A549 (cell line): ENCODE measurements around the gene ATF3. TPM values are rescaled to one million over a fixed set of nuclear protein-coding genes. Genes with fewer than 3 reads are reported as not detected.

Source experiments
- ATAC-seq, 2 experiments: fragments of 200-7000 bp in 1 of 2; fragments of >200 bp in 1 of 2; cut with Nextera tagmentation in 1 of 2; cut with Tn5 transposase in 1 of 2; 3 replicates each; pipeline versions ENCODE4 v1.8.0 to v1.9.1; 2018 to 2020; ENCODE audit warnings: mild to moderate bottlenecking in 1 of 2, moderate library complexity in 1 of 2
- CTCF ChIA-PET: fragments of 300-600 bp; sonication (Branson Sonifier 250); formaldehyde crosslinking; extraction: SDS; loops from one replicate; lab custom pipeline; 2021; ENCODE audit warnings: antibody characterized with exemption, inconsistent platforms; lab: Yijun Ruan, JAX
- POLR2A ChIA-PET: fragments of 350-600 bp; formaldehyde crosslinking; extraction: SDS; loops from one replicate; lab custom pipeline; 2021; ENCODE audit warnings: antibody characterized with exemption, inconsistent platforms; lab: Yijun Ruan, JAX
- DNase-seq, 2 experiments: peaks; one replicate each; pipeline versions ENCODE4 v3.0.0 to v3.0.0-alpha.2; 2011 to 2016; ENCODE audit warnings: low read depth in 1 of 2, low spot score in 1 of 2
- FAIRE-seq: peaks from 2 replicates; lab custom pipeline; 2011; peaks lifted over from hg19 to GRCh38; lab: Jason Lieb, UNC
- H3K27ac ChIP-seq, 2 experiments: fragments of >200 bp; sonication (Bioruptor Twin); formaldehyde crosslinking; 3 replicates each; pipeline ENCODE4 v1.5.1; 2016 to 2017
- H3K4me1 ChIP-seq: fragments of >200 bp; sonication (Bioruptor Twin); formaldehyde crosslinking; 3 replicates; pipeline ENCODE4 v1.6.1; 2016
- H3K4me2 ChIP-seq: fragments of >200 bp; sonication (Bioruptor Twin); formaldehyde crosslinking; 3 replicates; pipeline ENCODE4 v1.6.1; 2016
- H3K4me3 ChIP-seq: fragments of >200 bp; sonication (Bioruptor Twin); formaldehyde crosslinking; 3 replicates; pipeline ENCODE4 v1.5.1; 2016
- H3K9me3 ChIP-seq: fragments of >200 bp; sonication (Bioruptor Twin); formaldehyde crosslinking; 3 replicates; pipeline ENCODE4 v1.6.1; 2016
- CBX2 ChIP-seq: fragments of 200-600 bp; sonication (generic); IDR thresholded peaks from 2 replicates; pipeline ENCODE4 v1.6.1; 2016; ENCODE audit warnings: low read depth, mild to moderate bottlenecking, borderline replicate concordance
- CBX8 ChIP-seq: fragments of 200-600 bp; sonication (generic); IDR thresholded peaks from 2 replicates; pipeline ENCODE4 v1.6.1; 2016
- EHF ChIP-seq: fragments of 250-450 bp; sonication (Bioruptor Pico); IDR thresholded peaks from 2 replicates; pipeline ENCODE4 v1.5.0; 2020; ENCODE audit warnings: mild to moderate bottlenecking
- FOSL2 ChIP-seq, 2 experiments: fragments of 450-650 bp in 1 of 2; fragments of >200 bp in 1 of 2; sonication (Bioruptor Twin) in 1 of 2; formaldehyde crosslinking; IDR thresholded peaks; 2 replicates each; pipeline versions ENCODE4 v1.5.0 to v1.6.1; 2016 to 2020; ENCODE audit warnings: mild to moderate bottlenecking in 1 of 2, moderate library complexity in 1 of 2
- JUNB ChIP-seq: fragments of >200 bp; sonication (Bioruptor Twin); formaldehyde crosslinking; IDR thresholded peaks from 2 replicates; pipeline ENCODE4 v1.6.1; 2016
- NFE2L2 ChIP-seq: fragments of 150-350 bp; conservative IDR thresholded peaks from 2 replicates; pipeline ENCODE4 v1.6.1; 2014; ENCODE audit warnings: low read length
- NR3C1 ChIP-seq: fragments of >200 bp; sonication (Bioruptor Twin); formaldehyde crosslinking; IDR thresholded peaks from 3 replicates; pipeline ENCODE4 v1.6.1; 2017
- RAD21 ChIP-seq, 2 experiments: fragments of >200 bp in 1 of 2; sonication (Bioruptor Twin) in 1 of 2; formaldehyde crosslinking in 1 of 2; IDR thresholded peaks in 1 of 2; conservative IDR thresholded peaks in 1 of 2; 2 replicates in 1 of 2; 3 replicates in 1 of 2; pipeline ENCODE4 v1.6.1; 2012 to 2018; ENCODE audit warnings: inconsistent platforms in 1 of 2
- RARB ChIP-seq: fragments of 250-450 bp; sonication (Bioruptor Pico); IDR thresholded peaks from 2 replicates; pipeline ENCODE4 v1.8.0; 2021; ENCODE audit warnings: mild to moderate bottlenecking, moderate library complexity
- RFX5 ChIP-seq: fragments of 450-650 bp; IDR thresholded peaks from 2 replicates; pipeline ENCODE4 v1.7.1; 2014; ENCODE audit warnings: antibody characterized with exemption, mild to moderate bottlenecking, moderate library complexity
- SMC3 ChIP-seq: fragments of >200 bp; sonication (Bioruptor Twin); formaldehyde crosslinking; IDR thresholded peaks from 3 replicates; pipeline ENCODE4 v1.6.1; 2018; ENCODE audit warnings: inconsistent platforms
- ZC3H11A ChIP-seq: fragments of 450-650 bp; IDR thresholded peaks from 2 replicates; pipeline ENCODE4 v1.6.1; 2014; ENCODE audit warnings: antibody characterized with exemption, mild to moderate bottlenecking
- WGBS: methylation state at CpG from one replicate; pipeline ENCODE4 v1.1.6; 2017; ENCODE audit errors: missing lambda C conversion rate; 5-methylcytosine and 5-hydroxymethylcytosine counted together
- polyA plus RNA-seq, 4 experiments: library from polyadenylated mRNA; depleted of rRNA in 3 of 4; stranded (reverse); fragments of >200 nt; fragmentation: RNase III in 1 of 4; extraction: RNeasy Plus Mini Kit Qiagen cat#74134 plus additional on column Dnase treatment in 1 of 4; gene quantifications; 2 replicates in 3 of 4; 3 replicates in 1 of 4; pipeline ENCODE4 v1.2.3, GENCODE V29; 2011 to 2017
- TF ChIP-seq, protein P1 (sequence below): fragments of 150-350 bp; IDR thresholded peaks from 2 replicates; pipeline ENCODE4 v1.6.1; 2014; ENCODE audit warnings: low read depth, mild to moderate bottlenecking, low read length
- TF ChIP-seq, protein P2 (sequence below): fragments of 250-450 bp; sonication (Bioruptor Pico); IDR thresholded peaks from 2 replicates; pipeline ENCODE4 v1.5.0; 2021; ENCODE audit warnings: mild to moderate bottlenecking, moderate library complexity, borderline replicate concordance
- TF ChIP-seq, protein P3 (sequence below): fragments of 450-650 bp; IDR thresholded peaks from 2 replicates; pipeline ENCODE4 v1.6.1; 2014; ENCODE audit warnings: antibody characterized with exemption
- TF ChIP-seq, protein P4 (sequence below): IDR thresholded peaks from 2 replicates; pipeline ENCODE4 v1.6.1; 2012; ENCODE audit warnings: low read depth, borderline replicate concordance
- TF ChIP-seq, protein P5 (sequence below): fragments of 250-450 bp; sonication (Bioruptor Pico); IDR thresholded peaks from 2 replicates; pipeline ENCODE4 v1.5.0; 2020; ENCODE audit warnings: low read depth, mild to moderate bottlenecking, moderate library complexity
- TF ChIP-seq, protein P6 (sequence below): fragments of 200-600 bp; sonication (generic); IDR thresholded peaks from 2 replicates; pipeline ENCODE4 v1.6.1; 2016; ENCODE audit warnings: antibody characterized with exemption, mild to moderate bottlenecking, moderate library complexity

ATF3 gene
- polyA plus RNA-seq, 2 of the 4 experiments (the other 2 are of a cell fraction), result 4.4 to 62.9 TPM

DNA sequence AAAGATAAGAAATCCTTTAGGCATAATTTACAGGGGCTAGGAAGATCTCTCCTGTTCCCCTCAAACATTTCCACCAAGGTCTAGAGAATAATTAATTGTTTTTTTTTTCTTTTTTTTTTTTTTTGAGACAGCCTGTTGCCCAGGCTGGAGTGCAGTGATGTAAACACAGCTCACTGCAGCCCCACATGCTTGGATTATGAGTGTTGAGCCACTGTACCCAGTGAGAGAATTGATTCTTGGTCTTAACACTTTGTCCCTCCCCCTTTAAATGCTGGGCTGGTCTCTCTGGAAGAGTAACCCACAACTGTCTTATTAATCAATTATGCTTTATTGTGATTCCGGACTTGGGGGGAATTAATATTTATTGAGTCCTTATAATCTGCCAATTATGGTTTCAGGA is 33.4 kb downstream of the ATF3 start (continued):
- TF ChIP-seq, protein P1, sequence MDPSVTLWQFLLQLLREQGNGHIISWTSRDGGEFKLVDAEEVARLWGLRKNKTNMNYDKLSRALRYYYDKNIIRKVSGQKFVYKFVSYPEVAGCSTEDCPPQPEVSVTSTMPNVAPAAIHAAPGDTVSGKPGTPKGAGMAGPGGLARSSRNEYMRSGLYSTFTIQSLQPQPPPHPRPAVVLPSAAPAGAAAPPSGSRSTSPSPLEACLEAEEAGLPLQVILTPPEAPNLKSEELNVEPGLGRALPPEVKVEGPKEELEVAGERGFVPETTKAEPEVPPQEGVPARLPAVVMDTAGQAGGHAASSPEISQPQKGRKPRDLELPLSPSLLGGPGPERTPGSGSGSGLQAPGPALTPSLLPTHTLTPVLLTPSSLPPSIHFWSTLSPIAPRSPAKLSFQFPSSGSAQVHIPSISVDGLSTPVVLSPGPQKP, result no peak
- TF ChIP-seq SMC3, result no peak
- TF ChIP-seq, all 56 proteins: peak for 0

DNA sequence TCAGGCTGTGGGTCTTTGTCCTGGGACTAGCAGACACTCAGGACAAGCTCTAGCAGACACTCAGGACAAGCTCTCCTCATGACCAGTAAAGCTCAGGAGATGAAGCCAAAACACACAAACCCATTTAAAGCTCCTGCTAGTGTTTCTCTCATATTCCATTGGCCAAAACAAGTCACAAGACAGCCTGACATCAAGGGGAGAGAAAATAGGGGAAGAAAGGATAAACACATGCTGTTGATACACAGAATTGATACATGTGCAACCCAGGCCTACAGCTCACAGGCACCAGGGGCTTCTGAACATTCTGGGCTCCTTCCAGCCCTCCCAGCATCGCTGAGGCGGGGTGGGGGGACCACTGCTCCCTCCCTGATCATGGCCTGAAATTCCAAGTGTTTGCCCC is 35.3 kb downstream of the ATF3 start:
- ATAC-seq (no peak; a peak in 1 of 6 replicates), FAIRE-seq (no peak), DNase-seq (no peak)
- Histone ChIP-seq H3K9me3 (no peaks in the 10 kb centered on the region), H3K4me2 (no peak overlapping the region), H3K4me3 (no peak overlapping the region), H3K27ac (no peak overlapping the region), H3K4me1 (no peaks in the 10 kb centered on the region)
- CTCF ChIA-PET, result interaction anchor here (0.6 to 4.2 kb wide), 5 partner anchors 11 to 231 kb away, joined by 3 to 26 read pairs (median 3); partner anchors contain the start of gene BATF3
- WGBS, result 38% methylated on average over 2 of the region's 2 CpGs
- POLR2A ChIA-PET, result interaction anchor here (1.2 kb wide), 1 partner anchor 35 kb away, joined by 3 read pairs; the partner anchor contains the start of gene ATF3
- TF ChIP-seq, protein P2, sequence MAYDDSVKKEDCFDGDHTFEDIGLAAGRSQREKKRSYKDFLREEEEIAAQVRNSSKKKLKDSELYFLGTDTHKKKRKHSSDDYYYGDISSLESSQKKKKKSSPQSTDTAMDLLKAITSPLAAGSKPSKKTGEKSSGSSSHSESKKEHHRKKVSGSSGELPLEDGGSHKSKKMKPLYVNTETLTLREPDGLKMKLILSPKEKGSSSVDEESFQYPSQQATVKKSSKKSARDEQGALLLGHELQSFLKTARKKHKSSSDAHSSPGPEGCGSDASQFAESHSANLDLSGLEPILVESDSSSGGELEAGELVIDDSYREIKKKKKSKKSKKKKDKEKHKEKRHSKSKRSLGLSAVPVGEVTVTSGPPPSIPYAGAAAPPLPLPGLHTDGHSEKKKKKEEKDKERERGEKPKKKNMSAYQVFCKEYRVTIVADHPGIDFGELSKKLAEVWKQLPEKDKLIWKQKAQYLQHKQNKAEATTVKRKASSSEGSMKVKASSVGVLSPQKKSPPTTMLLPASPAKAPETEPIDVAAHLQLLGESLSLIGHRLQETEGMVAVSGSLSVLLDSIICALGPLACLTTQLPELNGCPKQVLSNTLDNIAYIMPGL (CRISPR knock-in tag), result no peak
- TF ChIP-seq, protein P1, result no peak
- no peak for TF ChIP-seq NR3C1
- no peak for TF ChIP-seq EHF (CRISPR knock-in tag)
- TF ChIP-seq RFX5, result no peak

DNA sequence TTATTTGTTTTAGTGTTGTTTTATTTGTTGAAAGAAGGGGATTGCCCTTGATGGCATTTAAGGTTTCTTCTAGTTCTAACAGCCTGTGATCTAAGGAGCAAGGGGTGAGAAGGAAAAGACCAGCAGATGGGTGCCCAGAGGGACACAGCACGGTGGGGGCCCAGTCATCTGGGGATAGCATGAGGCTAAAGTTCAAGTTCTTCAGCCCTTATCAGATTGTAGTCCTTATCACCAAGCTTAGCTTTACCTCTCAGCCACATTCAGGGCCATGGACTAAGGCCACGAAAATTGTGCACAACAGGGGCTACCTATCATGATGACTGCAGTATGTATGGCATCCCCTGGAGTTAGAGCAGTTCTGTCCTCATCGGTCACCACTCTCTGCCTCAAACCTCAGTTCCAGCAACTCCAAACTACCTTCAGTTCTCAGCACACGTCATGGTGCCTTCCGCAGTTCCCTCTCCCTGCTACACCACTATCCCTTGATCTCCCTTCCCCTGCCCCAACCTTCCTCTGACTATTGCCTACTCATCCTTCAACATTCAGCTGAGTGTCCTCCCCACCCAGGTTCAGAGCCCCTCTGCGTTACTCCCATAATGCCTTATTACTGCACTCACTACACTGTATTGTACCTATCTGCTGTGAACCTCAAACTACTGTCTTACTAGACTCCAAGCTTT is 36.4 kb downstream of the ATF3 start:
- 69% methylated on average over 6 of the region's 6 CpGs for WGBS
- no peak overlapping the region for H3K4me3 ChIP-seq
- peak in 1 of 2 experiments; percentile 32; a peak in 1 of 6 replicates for ATAC-seq
- POLR2A ChIA-PET, result no interaction called here
- FAIRE-seq, result no peak
- H3K4me2 ChIP-seq, result no peak overlapping the region
- no peak overlapping the region for H3K27ac ChIP-seq
- H3K4me1 ChIP-seq, result no peaks in the 10 kb centered on the region
- H3K9me3 ChIP-seq, result no peaks in the 10 kb centered on the region
- no peak for DNase-seq
- CTCF ChIA-PET, result interaction anchor here (4.2 kb wide), 1 partner anchor 20 kb away, joined by 26 read pairs; no protein-coding TSS in a partner anchor
- TF ChIP-seq FOSL2 (IDR thresholded peaks at IDR 0.05) (no peak), FOSL2 (CRISPR knock-in tag; IDR thresholded peaks at IDR 0.05) (no peak), RFX5 (no peak), CBX2 (no peak), ZC3H11A (no peak), RARB (CRISPR knock-in tag) (no peak), RAD21 (conservative IDR thresholded peaks at IDR 0.05 in 1 of 2, IDR thresholded peaks at IDR 0.05 in 1 of 2) (no peak), CBX8 (no peak), JUNB (no peak), NFE2L2 (no peak)
- TF ChIP-seq, protein P3, sequence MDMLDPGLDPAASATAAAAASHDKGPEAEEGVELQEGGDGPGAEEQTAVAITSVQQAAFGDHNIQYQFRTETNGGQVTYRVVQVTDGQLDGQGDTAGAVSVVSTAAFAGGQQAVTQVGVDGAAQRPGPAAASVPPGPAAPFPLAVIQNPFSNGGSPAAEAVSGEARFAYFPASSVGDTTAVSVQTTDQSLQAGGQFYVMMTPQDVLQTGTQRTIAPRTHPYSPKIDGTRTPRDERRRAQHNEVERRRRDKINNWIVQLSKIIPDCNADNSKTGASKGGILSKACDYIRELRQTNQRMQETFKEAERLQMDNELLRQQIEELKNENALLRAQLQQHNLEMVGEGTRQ, result no peak
- TF ChIP-seq, protein P4, sequence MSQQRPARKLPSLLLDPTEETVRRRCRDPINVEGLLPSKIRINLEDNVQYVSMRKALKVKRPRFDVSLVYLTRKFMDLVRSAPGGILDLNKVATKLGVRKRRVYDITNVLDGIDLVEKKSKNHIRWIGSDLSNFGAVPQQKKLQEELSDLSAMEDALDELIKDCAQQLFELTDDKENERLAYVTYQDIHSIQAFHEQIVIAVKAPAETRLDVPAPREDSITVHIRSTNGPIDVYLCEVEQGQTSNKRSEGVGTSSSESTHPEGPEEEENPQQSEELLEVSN, result no peak
- TF ChIP-seq, protein P5, sequence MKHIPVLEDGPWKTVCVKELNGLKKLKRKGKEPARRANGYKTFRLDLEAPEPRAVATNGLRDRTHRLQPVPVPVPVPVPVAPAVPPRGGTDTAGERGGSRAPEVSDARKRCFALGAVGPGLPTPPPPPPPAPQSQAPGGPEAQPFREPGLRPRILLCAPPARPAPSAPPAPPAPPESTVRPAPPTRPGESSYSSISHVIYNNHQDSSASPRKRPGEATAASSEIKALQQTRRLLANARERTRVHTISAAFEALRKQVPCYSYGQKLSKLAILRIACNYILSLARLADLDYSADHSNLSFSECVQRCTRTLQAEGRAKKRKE, result no peak
- TF ChIP-seq, protein P6, sequence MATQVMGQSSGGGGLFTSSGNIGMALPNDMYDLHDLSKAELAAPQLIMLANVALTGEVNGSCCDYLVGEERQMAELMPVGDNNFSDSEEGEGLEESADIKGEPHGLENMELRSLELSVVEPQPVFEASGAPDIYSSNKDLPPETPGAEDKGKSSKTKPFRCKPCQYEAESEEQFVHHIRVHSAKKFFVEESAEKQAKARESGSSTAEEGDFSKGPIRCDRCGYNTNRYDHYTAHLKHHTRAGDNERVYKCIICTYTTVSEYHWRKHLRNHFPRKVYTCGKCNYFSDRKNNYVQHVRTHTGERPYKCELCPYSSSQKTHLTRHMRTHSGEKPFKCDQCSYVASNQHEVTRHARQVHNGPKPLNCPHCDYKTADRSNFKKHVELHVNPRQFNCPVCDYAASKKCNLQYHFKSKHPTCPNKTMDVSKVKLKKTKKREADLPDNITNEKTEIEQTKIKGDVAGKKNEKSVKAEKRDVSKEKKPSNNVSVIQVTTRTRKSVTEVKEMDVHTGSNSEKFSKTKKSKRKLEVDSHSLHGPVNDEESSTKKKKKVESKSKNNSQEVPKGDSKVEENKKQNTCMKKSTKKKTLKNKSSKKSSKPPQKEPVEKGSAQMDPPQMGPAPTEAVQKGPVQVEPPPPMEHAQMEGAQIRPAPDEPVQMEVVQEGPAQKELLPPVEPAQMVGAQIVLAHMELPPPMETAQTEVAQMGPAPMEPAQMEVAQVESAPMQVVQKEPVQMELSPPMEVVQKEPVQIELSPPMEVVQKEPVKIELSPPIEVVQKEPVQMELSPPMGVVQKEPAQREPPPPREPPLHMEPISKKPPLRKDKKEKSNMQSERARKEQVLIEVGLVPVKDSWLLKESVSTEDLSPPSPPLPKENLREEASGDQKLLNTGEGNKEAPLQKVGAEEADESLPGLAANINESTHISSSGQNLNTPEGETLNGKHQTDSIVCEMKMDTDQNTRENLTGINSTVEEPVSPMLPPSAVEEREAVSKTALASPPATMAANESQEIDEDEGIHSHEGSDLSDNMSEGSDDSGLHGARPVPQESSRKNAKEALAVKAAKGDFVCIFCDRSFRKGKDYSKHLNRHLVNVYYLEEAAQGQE, result no peak
- TF ChIP-seq, protein P1, result no peak
